Measurements from ENCODE around the gene SH2B2. TPM values are rescaled to one million over a fixed set of nuclear protein-coding genes. Genes with fewer than 3 reads are reported as not detected.

SH2B2 gene
- total RNA-seq, 2 donors from 2014 or later: 1.3 to 2.6 TPM

- no peaks in the 10 kb centered on the region for H3K9me3 ChIP-seq
- no peak overlapping the region for H3K4me3 ChIP-seq
- H3K27ac ChIP-seq: no peak overlapping the region
- no peaks in the 10 kb centered on the region for H3K4me1 ChIP-seq
- no peaks in the 10 kb centered on the region for H3K27me3 ChIP-seq
- H3K36me3 ChIP-seq: no peaks in the 10 kb centered on the region
- no peak for TF ChIP-seq CTCF (IDR thresholded peaks at IDR 0.05)
- DNase-seq (ENCODE audit: low spot score): no peak
These were observed 8.8 kb upstream of the SH2B2 start for GRCh38 chr7:102277901-102278300.

GRCh38 chr7:102279537-102280400, 6.9 kb upstream of the SH2B2 start:
- peaks cover 0 to 4% of the 10 kb centered on the region in 2 donors for H3K4me1 ChIP-seq
- no peaks in the 10 kb centered on the region for H3K9me3 ChIP-seq
- H3K4me3 ChIP-seq: no peak overlapping the region
- H3K36me3 ChIP-seq: no peaks in the 10 kb centered on the region
- H3K27ac ChIP-seq: no peak overlapping the region
- peak; percentile 52 to 88 for TF ChIP-seq CTCF (IDR thresholded peaks at IDR 0.05)
- no peaks in the 10 kb centered on the region for H3K27me3 ChIP-seq
- DNase-seq (ENCODE audit: low spot score): no peak

GRCh38 chr7:102280521-102280920, 6.1 kb upstream of the SH2B2 start:
- TF ChIP-seq CTCF (IDR thresholded peaks at IDR 0.05): no peak
- Histone ChIP-seq H3K4me1 (peaks cover 0 to 11% of the 10 kb centered on the region in 2 donors), H3K36me3 (no peaks in the 10 kb centered on the region), H3K27me3 (no peaks in the 10 kb centered on the region), H3K27ac (no peak overlapping the region), H3K9me3 (no peaks in the 10 kb centered on the region), H3K4me3 (no peak overlapping the region)
- DNase-seq (ENCODE audit: low spot score): no peak

GRCh38 chr7:102281785-102282184, 4.9 kb upstream of the SH2B2 start:
- Histone ChIP-seq H3K4me3 (no peak overlapping the region), H3K27me3 (no peaks in the 10 kb centered on the region), H3K36me3 (no peaks in the 10 kb centered on the region), H3K4me1 (peaks cover 0 to 20% of the 10 kb centered on the region in 2 donors), H3K27ac (no peak overlapping the region), H3K9me3 (no peaks in the 10 kb centered on the region)
- TF ChIP-seq CTCF (IDR thresholded peaks at IDR 0.05): no peak
- no peak for DNase-seq (ENCODE audit: low spot score)

- H3K36me3 ChIP-seq: no peaks in the 10 kb centered on the region
- TF ChIP-seq CTCF (IDR thresholded peaks at IDR 0.05): no peak
- no peaks in the 10 kb centered on the region for H3K9me3 ChIP-seq
- no peak for DNase-seq (ENCODE audit: low spot score)
- no peak overlapping the region for H3K4me3 ChIP-seq
- no peak overlapping the region for H3K27ac ChIP-seq
- no peaks in the 10 kb centered on the region for H3K27me3 ChIP-seq
- peaks cover 0 to 29% of the 10 kb centered on the region in 2 donors for H3K4me1 ChIP-seq
These were observed 4.0 kb upstream of the SH2B2 start for GRCh38 chr7:102282465-102283362.

Data from right atrium auricular region (tissue), 2 donors.